ENCODE measurements around the gene RNF111.
"Not testable (repeated sequence)": the region's sequence is repeated elsewhere in the genome, so short reads cannot be mapped to it uniquely, and the experiment has no call there.

DNA sequence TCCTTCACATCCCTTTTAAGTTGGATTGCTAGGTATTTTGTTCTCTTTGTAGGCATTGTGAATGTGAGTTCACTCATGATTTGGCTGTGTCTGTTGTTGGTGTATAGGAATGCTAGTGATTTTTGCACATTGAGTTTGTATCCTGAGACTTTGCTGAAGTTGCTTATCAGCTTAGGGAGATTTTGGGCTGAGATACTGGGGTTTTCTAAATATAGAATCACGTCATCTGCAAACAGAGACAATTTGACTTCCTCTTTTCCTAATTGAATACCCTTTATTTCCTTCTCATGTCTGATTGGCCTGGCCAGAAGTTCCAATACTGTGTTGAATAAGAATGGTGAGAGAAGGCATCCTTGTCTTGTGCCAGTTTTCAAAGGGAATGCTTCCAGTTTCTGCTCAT lies 139.8 kb downstream of the RNF111 start:
- not testable (repeated sequence) for TF ChIP-seq ZKSCAN1 (IDR thresholded peaks at IDR 0.05; ENCODE audit: low read length); REPIN1 (CRISPR knock-in tag; IDR thresholded peaks at IDR 0.05; ENCODE audit: borderline replicate concordance, low read depth); CSRNP1 (CRISPR knock-in tag; IDR thresholded peaks at IDR 0.05); EZH2 (conservative IDR thresholded peaks at IDR 0.05; ENCODE audit: low read depth, low read length); ESRRA (CRISPR knock-in tag; IDR thresholded peaks at IDR 0.05; ENCODE audit: low read depth); NCOA5 (CRISPR knock-in tag; IDR thresholded peaks at IDR 0.05); SALL2 (CRISPR knock-in tag; IDR thresholded peaks at IDR 0.05); MED8 (CRISPR knock-in tag; IDR thresholded peaks at IDR 0.05; ENCODE audit: insufficient replicate concordance); MED1 (CRISPR knock-in tag; IDR thresholded peaks at IDR 0.05); ZNF101 (CRISPR knock-in tag; IDR thresholded peaks at IDR 0.05; ENCODE audit: borderline replicate concordance, low read depth)
- TF ChIP-seq, protein P1, sequence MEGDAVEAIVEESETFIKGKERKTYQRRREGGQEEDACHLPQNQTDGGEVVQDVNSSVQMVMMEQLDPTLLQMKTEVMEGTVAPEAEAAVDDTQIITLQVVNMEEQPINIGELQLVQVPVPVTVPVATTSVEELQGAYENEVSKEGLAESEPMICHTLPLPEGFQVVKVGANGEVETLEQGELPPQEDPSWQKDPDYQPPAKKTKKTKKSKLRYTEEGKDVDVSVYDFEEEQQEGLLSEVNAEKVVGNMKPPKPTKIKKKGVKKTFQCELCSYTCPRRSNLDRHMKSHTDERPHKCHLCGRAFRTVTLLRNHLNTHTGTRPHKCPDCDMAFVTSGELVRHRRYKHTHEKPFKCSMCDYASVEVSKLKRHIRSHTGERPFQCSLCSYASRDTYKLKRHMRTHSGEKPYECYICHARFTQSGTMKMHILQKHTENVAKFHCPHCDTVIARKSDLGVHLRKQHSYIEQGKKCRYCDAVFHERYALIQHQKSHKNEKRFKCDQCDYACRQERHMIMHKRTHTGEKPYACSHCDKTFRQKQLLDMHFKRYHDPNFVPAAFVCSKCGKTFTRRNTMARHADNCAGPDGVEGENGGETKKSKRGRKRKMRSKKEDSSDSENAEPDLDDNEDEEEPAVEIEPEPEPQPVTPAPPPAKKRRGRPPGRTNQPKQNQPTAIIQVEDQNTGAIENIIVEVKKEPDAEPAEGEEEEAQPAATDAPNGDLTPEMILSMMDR (CRISPR knock-in tag; IDR thresholded peaks at IDR 0.05), result not testable (repeated sequence)
